IMR-90 (cell line): Measurements from ENCODE around the gene MDFIC2. TPM values are rescaled to one million over a fixed set of nuclear protein-coding genes. Genes with fewer than 3 reads are reported as not detected.

Source experiments
- ATAC-seq: fragments of 200-7000 bp; cut with Tn5 transposase; 2 replicates; pipeline ENCODE4 v1.9.1; 2020; ENCODE audit warnings: low read depth, mild to moderate bottlenecking, moderate library complexity
- BruUV-seq: library from RNA; stranded (reverse); fragments of 400-500 nt; replicated peaks from 2 replicates; lab custom pipeline; 2021; lab: Mats Ljungman, UMichigan
- CTCF ChIA-PET: fragments of 300-600 bp; formaldehyde crosslinking; extraction: SDS; loops from one replicate; lab custom pipeline; 2021; ENCODE audit warnings: antibody characterized with exemption; lab: Yijun Ruan, JAX
- POLR2A ChIA-PET: fragments of 300-600 bp; sonication (Branson Sonifier 250); formaldehyde crosslinking; loops from one replicate; lab custom pipeline; 2022; ENCODE audit warnings: antibody characterized with exemption; ENCODE audit not compliant: unreplicated experiment; lab: Charles Lee
- DNase-seq: peaks from one replicate; pipeline ENCODE4 v3.0.0; 2013
- H2AFZ ChIP-seq: replicated peaks from 2 replicates; pipeline ENCODE3; 2013; ENCODE audit warnings: low read length, mild to moderate bottlenecking; ENCODE audit not compliant: poor library complexity
- H2AK5ac ChIP-seq: 2 replicates; pipeline ENCODE4 v1.6.1; 2013; ENCODE audit warnings: low read depth, low read length, inconsistent platforms
- H2AK9ac ChIP-seq: replicated peaks from 2 replicates; pipeline ENCODE3; 2013; ENCODE audit warnings: mild to moderate bottlenecking, low read depth, low read length, moderate library complexity; ENCODE audit not compliant: poor library complexity
- H2BK120ac ChIP-seq: 2 replicates; pipeline ENCODE4 v1.6.1; 2013; ENCODE audit warnings: low read depth, low read length, inconsistent platforms
- H2BK15ac ChIP-seq: 3 replicates; pipeline ENCODE4 v1.6.1; 2013; ENCODE audit warnings: low read depth, low read length, inconsistent platforms
- H2BK20ac ChIP-seq: 2 replicates; pipeline ENCODE4 v1.6.1; 2013; ENCODE audit warnings: low read depth, mild to moderate bottlenecking, inconsistent platforms, low read length, moderate library complexity
- H2BK5ac ChIP-seq: 2 replicates; pipeline ENCODE4 v1.6.1; 2013; ENCODE audit warnings: mild to moderate bottlenecking, low read depth, low read length, inconsistent platforms; ENCODE audit not compliant: poor library complexity, severe bottlenecking
- H3K14ac ChIP-seq: replicated peaks from 2 replicates; pipeline ENCODE4 v1.6.1; 2013; ENCODE audit warnings: low read depth, low read length, inconsistent platforms
- H3K18ac ChIP-seq: 2 replicates; pipeline ENCODE4 v1.6.1; 2013; ENCODE audit warnings: low read depth, low read length, control low read depth
- H3K23ac ChIP-seq: 2 replicates; pipeline ENCODE4 v1.6.1; 2013; ENCODE audit warnings: low read depth, low read length, inconsistent platforms
- H3K27ac ChIP-seq: 2 replicates; pipeline ENCODE4 v1.5.1; 2013; ENCODE audit warnings: mild to moderate bottlenecking, control low read depth, low read length; ENCODE audit not compliant: insufficient read depth
- H3K27me3 ChIP-seq: 2 replicates; pipeline ENCODE4 v1.6.1; 2013; ENCODE audit warnings: low read length; ENCODE audit not compliant: control insufficient read depth, insufficient read depth
- H3K36me3 ChIP-seq: 2 replicates; pipeline ENCODE4 v1.6.1; 2013; ENCODE audit warnings: low read length, mixed read lengths; ENCODE audit not compliant: control insufficient read depth, insufficient read depth
- H3K4ac ChIP-seq: 2 replicates; pipeline ENCODE4 v1.6.1; 2013; ENCODE audit warnings: low read depth, low read length, inconsistent platforms
- H3K4me1 ChIP-seq: 2 replicates; pipeline ENCODE4 v1.6.1; 2013; ENCODE audit warnings: low read length, mixed read lengths; ENCODE audit not compliant: control insufficient read depth, insufficient read depth
- H3K4me2 ChIP-seq: 2 replicates; pipeline ENCODE4 v1.6.1; 2013; ENCODE audit warnings: low read depth, mild to moderate bottlenecking, control low read depth, low read length, moderate library complexity
- H3K4me3 ChIP-seq: 2 replicates; pipeline ENCODE4 v1.5.1; 2013; ENCODE audit warnings: low read depth, mild to moderate bottlenecking, control low read depth, low read length, moderate library complexity; ENCODE audit not compliant: insufficient read depth
- H3K56ac ChIP-seq: 2 replicates; pipeline ENCODE4 v1.6.1; 2013; ENCODE audit warnings: low read length, inconsistent platforms; ENCODE audit not compliant: insufficient read depth; ENCODE audit errors: extremely low read depth
- H3K79me1 ChIP-seq, 2 experiments: 2 replicates each; pipeline ENCODE4 v1.6.1; 2013; ENCODE audit warnings: low read length in 2 of 2, inconsistent platforms in 1 of 2, low read depth in 1 of 2
- H3K9ac ChIP-seq: 2 replicates; pipeline ENCODE4 v1.6.1; 2013; ENCODE audit warnings: low read depth, low read length, control low read depth
- H3K9me1 ChIP-seq: 2 replicates; pipeline ENCODE4 v1.6.1; 2013; ENCODE audit warnings: low read length, inconsistent platforms; ENCODE audit not compliant: insufficient read depth
- H3K9me3 ChIP-seq: 2 replicates; pipeline ENCODE4 v1.6.1; 2013; ENCODE audit warnings: low read length; ENCODE audit not compliant: control insufficient read depth, insufficient read depth
- H4K20me1 ChIP-seq: 2 replicates; pipeline ENCODE4 v1.6.1; 2013; ENCODE audit warnings: low read length, inconsistent platforms; ENCODE audit not compliant: insufficient read depth
- H4K5ac ChIP-seq: 2 replicates; pipeline ENCODE4 v1.6.1; 2013; ENCODE audit warnings: mild to moderate bottlenecking, low read depth, low read length, control low read depth
- H4K8ac ChIP-seq, 2 experiments: 2 replicates each; pipeline ENCODE4 v1.6.1; 2013; ENCODE audit warnings: low read depth in 2 of 2, low read length in 2 of 2, control low read depth in 1 of 2, inconsistent platforms in 1 of 2
- H4K91ac ChIP-seq: 2 replicates; pipeline ENCODE4 v1.6.1; 2013; ENCODE audit warnings: low read depth, low read length, inconsistent platforms; ENCODE audit not compliant: insufficient read depth
- BHLHE40 ChIP-seq: fragments of 150-350 bp; IDR thresholded peaks from 2 replicates; pipeline ENCODE4 v1.6.1; 2016; ENCODE audit warnings: mild to moderate bottlenecking, low read depth, low read length
- CEBPB ChIP-seq: IDR thresholded peaks from 2 replicates; pipeline ENCODE4 v1.6.1; 2012; ENCODE audit warnings: low read depth, low read length, improper control_type of control experiment
- CHD1 ChIP-seq: IDR thresholded peaks from 2 replicates; pipeline ENCODE4 v1.6.1; 2012; ENCODE audit warnings: low read depth, low read length, improper control_type of control experiment
- CTCF ChIP-seq: conservative IDR thresholded peaks from 2 replicates; pipeline ENCODE4 v1.5.1; 2012; ENCODE audit warnings: mild to moderate bottlenecking, low read depth, low read length, improper control_type of control experiment
- FOS ChIP-seq: fragments of 150-350 bp; IDR thresholded peaks from 2 replicates; pipeline ENCODE4 v1.6.1; 2016; ENCODE audit warnings: low read depth, low read length
- MAFK ChIP-seq: IDR thresholded peaks from 2 replicates; pipeline ENCODE4 v1.6.1; 2012; ENCODE audit warnings: low read depth, low read length, improper control_type of control experiment
- MAZ ChIP-seq: IDR thresholded peaks from 2 replicates; pipeline ENCODE4 v1.6.1; 2012; ENCODE audit warnings: low read depth, mild to moderate bottlenecking, low read length, improper control_type of control experiment, moderate library complexity, borderline replicate concordance
- MXI1 ChIP-seq: IDR thresholded peaks from 2 replicates; pipeline ENCODE4 v1.6.1; 2012; ENCODE audit warnings: low read depth, mild to moderate bottlenecking, low read length, moderate library complexity, borderline replicate concordance
- NFE2L2 ChIP-seq: fragments of 150-350 bp; IDR thresholded peaks from 2 replicates; pipeline ENCODE4 v1.6.1; 2016; ENCODE audit warnings: low read depth, mild to moderate bottlenecking, low read length
- POLR2A ChIP-seq: IDR thresholded peaks from 2 replicates; pipeline ENCODE4 v1.6.1; 2012; ENCODE audit warnings: mild to moderate bottlenecking, low read depth, low read length
- RAD21 ChIP-seq: IDR thresholded peaks from 2 replicates; pipeline ENCODE4 v1.6.1; 2012; ENCODE audit warnings: low read length, improper control_type of control experiment
- RFX5 ChIP-seq: IDR thresholded peaks from 2 replicates; pipeline ENCODE4 v1.8.0; 2012; ENCODE audit warnings: low read depth, mild to moderate bottlenecking, low read length, moderate library complexity
- SMC3 ChIP-seq: fragments of 150-350 bp; IDR thresholded peaks from 2 replicates; pipeline ENCODE4 v1.6.1; 2016; ENCODE audit warnings: low read depth, mild to moderate bottlenecking, antibody characterized with exemption, low read length, moderate library complexity
- WGBS, 2 experiments: methylation state at CpG; one replicate each; pipeline versions ENCODE4 v1.1.5 to v1.1.7; 2013; ENCODE audit warnings: missing lambda C conversion rate in 2 of 2; ENCODE audit not compliant: insufficient read length in 1 of 2; ENCODE audit errors: extremely low coverage in 2 of 2; 5-methylcytosine and 5-hydroxymethylcytosine counted together
- dilution Hi-C: fragments of 300-500 bp; cut with HindIII; formaldehyde crosslinking; loops from one replicate; pipeline ENCODE4 v1.14.3; 2018; ENCODE audit warnings: low sequenced_read_pairs; ENCODE audit not compliant: unreplicated experiment
- in situ Hi-C: fragments of 300-500 bp; cut with MboI; formaldehyde crosslinking; loops from 3 replicates; pipeline ENCODE4 v1.14.3; 2019; ENCODE audit warnings: low sequenced_read_pairs, inconsistent platforms, mixed read lengths
- intact Hi-C: fragments of 100-400 bp; cut with micrococcal nuclease; formaldehyde crosslinking; loops from 2 replicates; pipeline ENCODE4 v1.10.0; 2022
- polyA plus RNA-seq, 3 experiments: library from polyadenylated mRNA; depleted of rRNA; stranded (reverse); fragments of >200 nt; gene quantifications; 2 replicates each; pipeline ENCODE4 v1.2.3, GENCODE V29; 2012; ENCODE audit warnings: low replicate concordance in 1 of 3
- total RNA-seq: library from RNA; depleted of rRNA; stranded (reverse); fragments of >200 nt; gene quantifications from 2 replicates; pipeline ENCODE4 v1.2.3, GENCODE V29; 2012
- TF ChIP-seq, protein P1 (sequence below): fragments of 150-350 bp; IDR thresholded peaks from 2 replicates; pipeline ENCODE4 v1.6.1; 2016; ENCODE audit warnings: low read depth, mild to moderate bottlenecking, low read length, moderate library complexity, borderline replicate concordance
- TF ChIP-seq, protein P2 (sequence below): fragments of 150-350 bp; IDR thresholded peaks from 2 replicates; pipeline ENCODE4 v1.6.1; 2017; ENCODE audit warnings: mild to moderate bottlenecking, antibody characterized with exemption, low read length, low read depth

The MDFIC2 gene
- total and polyA plus RNA-seq, 2 of the 4 experiments (the other 2 are of a cell fraction): not detected

GRCh38 chr3:70276901-70277300, 35.5 kb downstream of the MDFIC2 start:
- Histone ChIP-seq H2AK5ac (no peak overlapping the region), H3K56ac (no peak overlapping the region), H3K79me1 (no peaks in the 10 kb centered on the region), H2AFZ (no peak overlapping the region), H2BK15ac (no peak overlapping the region), H2BK5ac (no peak overlapping the region), H4K91ac (no peak overlapping the region), H3K4me2 (no peak overlapping the region), H4K5ac (no peak overlapping the region), H4K8ac (no peak overlapping the region), H2BK120ac (no peak overlapping the region), H3K14ac (no peak overlapping the region), H2AK9ac (no peak overlapping the region), H4K20me1 (no peaks in the 10 kb centered on the region), H2BK20ac (no peak overlapping the region), H3K4ac (no peak overlapping the region), H3K27me3 (no peaks in the 10 kb centered on the region; the same call in 1 of the 2 replicates), H3K9me1 (no peaks in the 10 kb centered on the region), H3K18ac (no peak overlapping the region), H3K36me3 (no peaks in the 10 kb centered on the region), H3K9me3 (no peaks in the 10 kb centered on the region), H3K27ac (no peak overlapping the region), H3K4me3 (no peak overlapping the region), H3K9ac (no peak overlapping the region), H3K4me1 (no peaks in the 10 kb centered on the region), H3K23ac (no peak overlapping the region)
- CTCF ChIA-PET: no interaction called here
- POLR2A ChIA-PET: no interaction called here
- no TSS peak for BruUV-seq
- intact Hi-C loops: no loop called here
- ATAC-seq: no peak
- dilution Hi-C loops: no loop called here
- DNase-seq: no peak
- in situ Hi-C loops: no loop called here
- no CpG with 5 or more reads among the region's 4 CpGs for WGBS, 2 experiments
- TF ChIP-seq CHD1 (no peak), NFE2L2 (no peak), MAFK (no peak), RFX5 (no peak), SMC3 (no peak), RAD21 (no peak), MAZ (no peak), CTCF (no peak), CEBPB (no peak), POLR2A (no peak), BHLHE40 (no peak), FOS (no peak), MXI1 (no peak)
- TF ChIP-seq, protein P1, sequence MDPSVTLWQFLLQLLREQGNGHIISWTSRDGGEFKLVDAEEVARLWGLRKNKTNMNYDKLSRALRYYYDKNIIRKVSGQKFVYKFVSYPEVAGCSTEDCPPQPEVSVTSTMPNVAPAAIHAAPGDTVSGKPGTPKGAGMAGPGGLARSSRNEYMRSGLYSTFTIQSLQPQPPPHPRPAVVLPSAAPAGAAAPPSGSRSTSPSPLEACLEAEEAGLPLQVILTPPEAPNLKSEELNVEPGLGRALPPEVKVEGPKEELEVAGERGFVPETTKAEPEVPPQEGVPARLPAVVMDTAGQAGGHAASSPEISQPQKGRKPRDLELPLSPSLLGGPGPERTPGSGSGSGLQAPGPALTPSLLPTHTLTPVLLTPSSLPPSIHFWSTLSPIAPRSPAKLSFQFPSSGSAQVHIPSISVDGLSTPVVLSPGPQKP: no peak
- TF ChIP-seq, protein P2, sequence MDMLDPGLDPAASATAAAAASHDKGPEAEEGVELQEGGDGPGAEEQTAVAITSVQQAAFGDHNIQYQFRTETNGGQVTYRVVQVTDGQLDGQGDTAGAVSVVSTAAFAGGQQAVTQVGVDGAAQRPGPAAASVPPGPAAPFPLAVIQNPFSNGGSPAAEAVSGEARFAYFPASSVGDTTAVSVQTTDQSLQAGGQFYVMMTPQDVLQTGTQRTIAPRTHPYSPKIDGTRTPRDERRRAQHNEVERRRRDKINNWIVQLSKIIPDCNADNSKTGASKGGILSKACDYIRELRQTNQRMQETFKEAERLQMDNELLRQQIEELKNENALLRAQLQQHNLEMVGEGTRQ: no peak
